C4-2B (cell line): ENCODE data around the gene VIP.

Experiments used
- ZFX ChIP-seq: fragments of 450-650 bp; IDR thresholded peaks from 2 replicates; pipeline ENCODE4 v1.6.1; 2017
- TF ChIP-seq, protein P1 (sequence below): fragments of 450-650 bp; conservative IDR thresholded peaks from 2 replicates; pipeline ENCODE4 v1.5.1; 2017; ENCODE audit warnings: mild to moderate bottlenecking

DNA sequence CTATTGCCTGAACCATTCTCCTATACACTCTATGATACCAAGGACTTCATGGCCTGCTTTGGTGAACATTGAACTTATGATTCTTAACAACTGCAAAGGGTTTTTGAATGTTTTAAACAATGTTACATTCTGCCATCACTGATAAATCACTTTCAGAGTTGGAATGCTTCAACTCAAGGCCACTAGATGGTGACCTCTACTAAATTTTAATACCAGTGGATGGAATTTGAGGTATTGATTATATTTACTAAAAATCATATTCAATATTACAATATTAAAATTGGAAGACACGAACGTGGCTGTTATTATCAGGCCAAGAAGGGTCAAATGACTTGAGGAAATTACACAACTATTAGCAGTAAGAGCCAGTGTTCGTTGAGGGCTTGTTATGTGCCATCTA is 34.3 kb upstream of the VIP start:
- TF ChIP-seq, protein P1, sequence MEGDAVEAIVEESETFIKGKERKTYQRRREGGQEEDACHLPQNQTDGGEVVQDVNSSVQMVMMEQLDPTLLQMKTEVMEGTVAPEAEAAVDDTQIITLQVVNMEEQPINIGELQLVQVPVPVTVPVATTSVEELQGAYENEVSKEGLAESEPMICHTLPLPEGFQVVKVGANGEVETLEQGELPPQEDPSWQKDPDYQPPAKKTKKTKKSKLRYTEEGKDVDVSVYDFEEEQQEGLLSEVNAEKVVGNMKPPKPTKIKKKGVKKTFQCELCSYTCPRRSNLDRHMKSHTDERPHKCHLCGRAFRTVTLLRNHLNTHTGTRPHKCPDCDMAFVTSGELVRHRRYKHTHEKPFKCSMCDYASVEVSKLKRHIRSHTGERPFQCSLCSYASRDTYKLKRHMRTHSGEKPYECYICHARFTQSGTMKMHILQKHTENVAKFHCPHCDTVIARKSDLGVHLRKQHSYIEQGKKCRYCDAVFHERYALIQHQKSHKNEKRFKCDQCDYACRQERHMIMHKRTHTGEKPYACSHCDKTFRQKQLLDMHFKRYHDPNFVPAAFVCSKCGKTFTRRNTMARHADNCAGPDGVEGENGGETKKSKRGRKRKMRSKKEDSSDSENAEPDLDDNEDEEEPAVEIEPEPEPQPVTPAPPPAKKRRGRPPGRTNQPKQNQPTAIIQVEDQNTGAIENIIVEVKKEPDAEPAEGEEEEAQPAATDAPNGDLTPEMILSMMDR = peak; percentile 15
- TF ChIP-seq ZFX = no peak
